ENCODE data around the gene SLC22A31.

DNA sequence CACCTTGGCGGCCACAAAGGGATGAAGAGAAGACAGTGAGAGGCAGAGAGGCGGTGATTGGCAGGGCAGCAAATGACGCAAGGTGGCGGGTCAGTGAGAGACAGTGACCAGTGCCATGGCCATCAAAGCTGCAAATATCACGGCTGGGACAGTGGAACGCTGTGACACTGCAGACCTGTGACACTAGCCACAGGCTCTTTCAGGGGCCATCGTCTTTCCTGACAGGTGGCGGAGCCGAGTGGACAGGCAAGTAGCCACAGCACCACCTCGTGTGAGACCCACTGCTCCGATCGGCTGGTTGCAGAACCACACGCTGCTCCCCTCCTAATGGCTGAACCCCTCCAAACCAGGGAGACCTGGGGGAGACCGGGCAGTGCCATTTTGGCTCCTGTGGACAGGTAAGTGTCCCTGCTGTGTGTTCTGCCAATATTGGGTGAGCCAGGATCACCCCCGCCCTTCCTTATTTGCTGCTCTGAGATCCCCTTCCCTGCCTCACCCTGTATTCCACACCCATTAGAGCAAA, 9.2 kb upstream of the SLC22A31 start:
- TF ChIP-seq, protein P1, sequence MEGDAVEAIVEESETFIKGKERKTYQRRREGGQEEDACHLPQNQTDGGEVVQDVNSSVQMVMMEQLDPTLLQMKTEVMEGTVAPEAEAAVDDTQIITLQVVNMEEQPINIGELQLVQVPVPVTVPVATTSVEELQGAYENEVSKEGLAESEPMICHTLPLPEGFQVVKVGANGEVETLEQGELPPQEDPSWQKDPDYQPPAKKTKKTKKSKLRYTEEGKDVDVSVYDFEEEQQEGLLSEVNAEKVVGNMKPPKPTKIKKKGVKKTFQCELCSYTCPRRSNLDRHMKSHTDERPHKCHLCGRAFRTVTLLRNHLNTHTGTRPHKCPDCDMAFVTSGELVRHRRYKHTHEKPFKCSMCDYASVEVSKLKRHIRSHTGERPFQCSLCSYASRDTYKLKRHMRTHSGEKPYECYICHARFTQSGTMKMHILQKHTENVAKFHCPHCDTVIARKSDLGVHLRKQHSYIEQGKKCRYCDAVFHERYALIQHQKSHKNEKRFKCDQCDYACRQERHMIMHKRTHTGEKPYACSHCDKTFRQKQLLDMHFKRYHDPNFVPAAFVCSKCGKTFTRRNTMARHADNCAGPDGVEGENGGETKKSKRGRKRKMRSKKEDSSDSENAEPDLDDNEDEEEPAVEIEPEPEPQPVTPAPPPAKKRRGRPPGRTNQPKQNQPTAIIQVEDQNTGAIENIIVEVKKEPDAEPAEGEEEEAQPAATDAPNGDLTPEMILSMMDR (conservative IDR thresholded peaks at IDR 0.05; ENCODE audit: low read length) = no peak
- TF ChIP-seq EZH2phosphoT487 (IDR thresholded peaks at IDR 0.05; ENCODE audit: borderline replicate concordance, low read depth, low read length) = no peak
